ENCODE results near the gene ATP6V1A.

GRCh38 chr3:113721636-113722035 is 25.2 kb upstream of the ATP6V1A start:
- TF ChIP-seq CTCF (IDR thresholded peaks at IDR 0.05; ENCODE audit: poor library complexity) (no peak), EZH2 (IDR thresholded peaks at IDR 0.05; ENCODE audit: borderline replicate concordance) (no peak), EZH2phosphoT487 (IDR thresholded peaks at IDR 0.05; ENCODE audit: low read depth, severe bottlenecking, unreplicated experiment) (no peak)
